GM12872 (cell line): ENCODE data around the gene LHCGR.

ENCODE experiments used
- CTCF ChIP-seq: IDR thresholded peaks from 3 replicates; pipeline ENCODE4 v1.5.1; 2011; ENCODE audit warnings: low read depth, mild to moderate bottlenecking, low read length, moderate library complexity; ENCODE audit not compliant: insufficient read depth

The LHCGR gene

GRCh38 chr2:48760826-48761225, 5.3 kb upstream of the LHCGR start:
- TF ChIP-seq CTCF = no peak

- no peak for TF ChIP-seq CTCF
These were observed 4.2 kb upstream of the LHCGR start for GRCh38 chr2:48759682-48760081.

- TF ChIP-seq CTCF = no peak
These were observed 765 bp upstream of the LHCGR start for GRCh38 chr2:48756289-48756688.

GRCh38 chr2:48754874-48755273, 650 bp downstream of the LHCGR start:
- no peak for TF ChIP-seq CTCF

GRCh38 chr2:48753228-48753627, 2.3 kb downstream of the LHCGR start:
- no peak for TF ChIP-seq CTCF

GRCh38 chr2:48750128-48750739, 5.3 kb downstream of the LHCGR start:
- TF ChIP-seq CTCF = no peak

- no peak for TF ChIP-seq CTCF
These were observed 6.0 kb downstream of the LHCGR start for GRCh38 chr2:48749291-48750127.
